ENCODE data around the gene ALDH16A1.
"Not testable (repeated sequence)": the region's sequence is repeated elsewhere in the genome, so short reads cannot be mapped to it uniquely, and the experiment has no call there.

ALDH16A1 gene

GRCh38 chr19:49461656-49462055, 8.6 kb downstream of the ALDH16A1 start:
- no peak for DNase-seq (ENCODE audit: low read depth in 1 of 2, low spot score in 1 of 2)

GRCh38 chr19:49462492-49462891, 9.5 kb downstream of the ALDH16A1 start:
- DNase-seq (ENCODE audit: low read depth in 1 of 2, low spot score in 1 of 2), result no peak

GRCh38 chr19:49463960-49464740, 11.1 kb downstream of the ALDH16A1 start:
- no peak for DNase-seq (ENCODE audit: low read depth in 1 of 2, low spot score in 1 of 2)

- DNase-seq (ENCODE audit: low read depth in 1 of 2, low spot score in 1 of 2), result no peak
Measured at GRCh38 chr19:49465371-49465770, 12.3 kb downstream of the ALDH16A1 start.

- no peak for DNase-seq (ENCODE audit: low read depth in 1 of 2, low spot score in 1 of 2)
Measured at GRCh38 chr19:49468199-49468598, 15.2 kb downstream of the ALDH16A1 start.

- DNase-seq (ENCODE audit: low read depth in 1 of 2, low spot score in 1 of 2), result peak; percentile 65 to 67
Measured at GRCh38 chr19:49468746-49469447, 15.9 kb downstream of the ALDH16A1 start.

GRCh38 chr19:49469828-49470614, 17.0 kb downstream of the ALDH16A1 start:
- peak; percentile 41 to 62 for DNase-seq (ENCODE audit: low read depth in 1 of 2, low spot score in 1 of 2)

GRCh38 chr19:49470615-49470978, 17.6 kb downstream of the ALDH16A1 start:
- no peak for DNase-seq (ENCODE audit: low read depth in 1 of 2, low spot score in 1 of 2)

GRCh38 chr19:49472936-49473335, 19.9 kb downstream of the ALDH16A1 start:
- DNase-seq (ENCODE audit: low read depth in 1 of 2, low spot score in 1 of 2), result no peak

- not testable (repeated sequence) for DNase-seq (ENCODE audit: low read depth in 1 of 2, low spot score in 1 of 2)
Measured at GRCh38 chr19:49473501-49473867, 20.5 kb downstream of the ALDH16A1 start.

- peak; percentile 79 to 85 for DNase-seq (ENCODE audit: low read depth in 1 of 2, low spot score in 1 of 2)
Measured at GRCh38 chr19:49473868-49474541, 21.0 kb downstream of the ALDH16A1 start, which contains the start of gene FLT3LG. FLT3LG (plus strand) TSS chr19:49474215; CDS start chr19:49474640, 425 bp downstream.

- no peak for DNase-seq (ENCODE audit: low read depth in 1 of 2, low spot score in 1 of 2)
Measured at GRCh38 chr19:49474542-49474924, 21.5 kb downstream of the ALDH16A1 start.

GRCh38 chr19:49475191-49475917, 22.3 kb downstream of the ALDH16A1 start:
- DNase-seq (ENCODE audit: low read depth in 1 of 2, low spot score in 1 of 2), result no peak

GRCh38 chr19:49475995-49476880, 23.2 kb downstream of the ALDH16A1 start:
- DNase-seq (ENCODE audit: low read depth in 1 of 2, low spot score in 1 of 2), result peak; percentile 51 to 54

GRCh38 chr19:49479975-49480628, 27.1 kb downstream of the ALDH16A1 start:
- no peak for DNase-seq (ENCODE audit: low read depth in 1 of 2, low spot score in 1 of 2)

GRCh38 chr19:49481020-49481683, 28.1 kb downstream of the ALDH16A1 start:
- no peak for DNase-seq (ENCODE audit: low read depth in 1 of 2, low spot score in 1 of 2)

- DNase-seq (ENCODE audit: low read depth in 1 of 2, low spot score in 1 of 2), result no peak
Measured at GRCh38 chr19:49486232-49486631, 33.2 kb downstream of the ALDH16A1 start.

- no peak for DNase-seq (ENCODE audit: low read depth in 1 of 2, low spot score in 1 of 2)
Measured at GRCh38 chr19:49486710-49487276, 33.8 kb downstream of the ALDH16A1 start.
